GM12892 (cell line): ENCODE measurements around the gene SVIL.
"Not testable (repeated sequence)": the region's sequence is repeated elsewhere in the genome, so short reads cannot be mapped to it uniquely, and the experiment has no call there.

Experiments used
- DNase-seq: peaks from one replicate; pipeline ENCODE4 v3.0.0; 2011; ENCODE audit not compliant: insufficient read length
- FAIRE-seq: peaks from 2 replicates; lab custom pipeline; 2011; peaks lifted over from hg19 to GRCh38; lab: Jason Lieb, UNC
- POLR2A ChIP-seq: IDR thresholded peaks from 2 replicates; pipeline ENCODE4 v1.6.1; 2011; ENCODE audit warnings: low read depth, low read length, control low read depth
- POLR2AphosphoS5 ChIP-seq: IDR thresholded peaks from 2 replicates; pipeline ENCODE4 v1.6.1; 2011; ENCODE audit warnings: low read depth, low read length, control low read depth
- TAF1 ChIP-seq: IDR thresholded peaks from 2 replicates; pipeline ENCODE4 v1.6.1; 2011; ENCODE audit warnings: low read depth, mild to moderate bottlenecking, control low read depth, low read length, borderline replicate concordance

The SVIL gene

DNA sequence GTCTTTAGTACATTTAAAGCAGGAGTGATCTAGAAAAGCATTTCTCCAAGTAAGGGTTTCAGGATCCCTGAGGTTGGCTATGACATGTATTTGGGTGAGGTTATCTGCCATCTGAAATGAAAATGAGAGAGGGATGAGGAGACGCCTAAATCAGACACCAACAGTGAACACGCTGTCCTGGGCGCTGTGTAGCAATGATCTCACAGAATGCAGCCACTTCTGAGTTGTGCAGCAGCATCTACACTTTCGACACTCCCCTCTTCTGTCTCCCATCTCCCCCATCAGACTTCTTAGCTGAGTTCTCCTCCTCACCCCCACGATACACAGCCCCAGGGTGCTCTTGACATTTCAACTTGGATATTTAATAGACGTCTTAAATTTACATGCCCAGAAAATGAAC, 95.4 kb downstream of the SVIL start:
- TF ChIP-seq POLR2A (no peak), POLR2AphosphoS5 (no peak), TAF1 (no peak)
- DNase-seq (no peak), FAIRE-seq (no peak)

- no peak for FAIRE-seq
- no peak for TF ChIP-seq POLR2A
- no peak for TF ChIP-seq TAF1
- TF ChIP-seq POLR2AphosphoS5: no peak
- no peak for DNase-seq
Observed at GRCh38 chr10:29537799-29538198, 97.0 kb downstream of the SVIL start.

DNA sequence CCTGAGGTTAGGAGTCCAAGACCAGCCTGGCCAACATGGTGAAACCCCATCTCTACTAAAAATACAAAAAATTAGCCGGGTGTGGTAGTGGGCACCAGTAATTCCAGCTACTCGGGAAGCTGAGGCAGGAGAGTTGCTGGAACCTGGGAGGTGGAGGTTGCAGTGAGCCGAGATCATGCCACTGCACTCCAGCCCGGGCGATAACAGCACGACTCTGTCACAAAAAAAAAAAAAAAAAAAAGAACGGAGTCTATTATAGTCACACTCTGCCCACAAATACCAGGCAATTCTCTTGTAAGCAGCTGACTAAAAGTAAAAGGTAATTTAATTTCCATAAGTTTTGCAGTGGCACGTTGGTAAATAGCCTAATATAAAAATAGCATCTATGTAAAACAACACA, 98.1 kb downstream of the SVIL start:
- not testable (repeated sequence) for DNase-seq, FAIRE-seq

DNA sequence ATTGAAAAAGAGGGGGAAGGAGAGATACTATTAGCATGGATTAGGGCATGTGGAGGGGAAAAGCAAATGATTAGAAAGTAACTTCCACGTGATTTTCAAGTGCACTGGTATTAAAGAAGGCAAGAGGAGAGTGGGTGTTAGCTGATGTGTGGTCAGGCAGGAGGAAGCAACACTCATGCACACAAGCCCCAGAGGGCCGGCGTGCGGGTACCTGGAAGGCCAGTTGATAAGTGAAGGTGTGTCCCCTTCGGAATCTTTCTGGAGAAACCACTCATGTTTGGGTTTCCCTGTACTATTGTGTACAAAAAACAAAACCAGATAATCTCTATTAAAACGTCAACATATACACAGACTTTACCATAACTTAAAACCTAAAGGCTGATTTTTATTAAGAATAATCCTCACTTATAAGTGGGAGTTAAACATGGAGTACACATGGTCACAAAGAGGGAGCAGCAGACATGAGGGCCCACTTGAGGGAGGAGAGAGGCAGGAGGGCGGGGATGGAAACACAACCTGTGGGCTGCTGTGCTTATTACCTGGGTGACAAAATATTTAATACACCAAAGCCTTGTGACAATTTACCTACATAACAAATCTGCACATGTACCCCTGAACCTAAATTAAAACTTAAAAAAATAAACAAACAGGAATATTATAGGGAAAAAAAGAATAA, 98.9 kb downstream of the SVIL start:
- no peak for FAIRE-seq
- no peak for DNase-seq
- TF ChIP-seq POLR2A (no peak), TAF1 (no peak), POLR2AphosphoS5 (no peak)

GRCh38 chr10:29535012-29535777, 99.6 kb downstream of the SVIL start:
- FAIRE-seq (no peak), DNase-seq (no peak)
- TF ChIP-seq POLR2A: no peak
- no peak for TF ChIP-seq TAF1
- TF ChIP-seq POLR2AphosphoS5: no peak

GRCh38 chr10:29534590-29534989, 100.2 kb downstream of the SVIL start:
- TF ChIP-seq TAF1 (no peak), POLR2AphosphoS5 (no peak), POLR2A (no peak)
- no peak for DNase-seq
- FAIRE-seq: no peak

DNA sequence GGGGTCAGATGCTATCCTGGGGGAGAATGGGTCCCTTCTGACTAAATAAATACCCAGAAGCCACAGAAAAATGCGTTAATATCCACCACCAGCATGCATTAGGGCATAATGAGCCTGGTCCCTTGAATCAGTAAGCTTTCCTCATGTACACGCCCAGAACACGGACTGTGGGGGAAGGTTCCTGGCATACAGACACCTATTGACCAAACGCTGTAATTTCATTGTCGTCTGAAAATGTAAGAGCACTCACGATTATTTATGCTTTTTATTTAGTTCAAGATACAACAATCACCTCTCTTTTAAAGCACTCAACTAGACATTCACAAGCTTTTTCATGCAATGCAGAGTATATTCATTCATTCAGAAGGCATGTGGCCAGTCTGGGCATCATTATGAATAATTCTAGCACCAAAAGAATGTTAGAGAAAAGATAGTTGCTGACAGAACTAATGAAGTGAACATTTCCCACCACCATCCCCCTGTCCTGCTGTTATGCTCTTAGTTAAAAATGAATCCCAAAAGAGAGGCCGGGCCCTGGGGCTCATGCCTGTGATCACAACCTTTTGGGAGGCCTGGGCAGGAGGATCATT, 101.0 kb downstream of the SVIL start:
- FAIRE-seq: no peak
- TF ChIP-seq TAF1 (no peak), POLR2A (no peak), POLR2AphosphoS5 (no peak)
- DNase-seq: no peak

- TF ChIP-seq POLR2AphosphoS5 (no peak), POLR2A (no peak), TAF1 (no peak)
- FAIRE-seq: no peak
- DNase-seq: no peak
Observed at GRCh38 chr10:29533046-29533445, 101.7 kb downstream of the SVIL start.

GRCh38 chr10:29532256-29532878, 102.4 kb downstream of the SVIL start:
- no peak for FAIRE-seq
- no peak for DNase-seq
- TF ChIP-seq TAF1 (no peak), POLR2A (no peak), POLR2AphosphoS5 (no peak)

DNA sequence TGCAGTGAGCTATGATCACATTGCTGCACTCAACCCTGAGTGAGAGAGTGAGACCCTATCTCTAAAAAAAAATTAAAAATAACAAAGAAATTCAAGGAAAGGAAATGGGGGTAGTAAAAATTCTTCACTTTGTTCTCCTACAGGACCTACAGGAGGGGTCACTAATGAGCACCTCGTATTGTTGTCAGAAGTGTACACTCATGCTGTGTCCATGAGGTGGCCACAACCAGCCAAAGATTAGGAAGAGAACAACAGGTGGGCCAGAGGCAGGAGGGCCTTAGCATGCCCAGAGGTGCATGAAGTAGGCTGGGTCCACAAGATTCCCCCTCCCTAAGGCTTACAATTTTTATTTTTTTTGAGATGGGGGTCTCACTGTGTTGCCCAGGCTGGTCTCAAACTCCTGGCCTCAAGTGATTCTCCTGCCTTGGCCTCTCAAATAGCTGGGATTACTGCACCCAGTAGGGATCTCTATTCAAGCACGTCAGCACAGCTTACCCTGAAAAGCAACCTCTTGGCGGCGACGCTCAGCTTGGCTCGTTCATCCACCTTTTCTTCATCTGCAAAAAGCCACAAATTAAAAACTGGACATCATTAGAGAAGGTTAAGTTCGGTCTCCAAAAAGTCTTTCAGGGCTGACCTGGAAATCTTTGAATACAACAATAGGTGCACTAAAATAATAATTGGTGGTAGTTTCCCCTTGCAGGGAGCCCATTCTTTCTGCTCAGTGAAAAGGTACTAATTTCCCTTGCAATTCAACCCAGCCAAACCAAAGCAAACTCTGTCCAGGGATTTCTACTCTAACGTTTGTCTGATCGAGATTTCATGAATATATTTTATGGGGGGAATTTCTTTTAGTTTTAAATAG, 104.4 kb downstream of the SVIL start:
- DNase-seq: no peak
- no peak for FAIRE-seq

GRCh38 chr10:29529146-29529545, 105.6 kb downstream of the SVIL start:
- FAIRE-seq: no peak
- no peak for DNase-seq
- TF ChIP-seq POLR2A (no peak), TAF1 (no peak), POLR2AphosphoS5 (no peak)

More for the DNA sequence above, 104.4 kb downstream of the SVIL start:
- TF ChIP-seq TAF1 (no peak), POLR2A (no peak), POLR2AphosphoS5 (no peak)
